HG02884 (cell line): ENCODE results near the gene BLZF1.
"Not testable (repeated sequence)": the region's sequence is repeated elsewhere in the genome, so short reads cannot be mapped to it uniquely, and the experiment has no call there.

ENCODE experiments used
- ATAC-seq: cut with Tn5 transposase; IDR thresholded peaks from one replicate; pipeline ENCODE4 v1.9.1; 2021; ENCODE audit warnings: mild to moderate bottlenecking, moderate library complexity; ENCODE audit not compliant: unreplicated experiment

Gene BLZF1

DNA sequence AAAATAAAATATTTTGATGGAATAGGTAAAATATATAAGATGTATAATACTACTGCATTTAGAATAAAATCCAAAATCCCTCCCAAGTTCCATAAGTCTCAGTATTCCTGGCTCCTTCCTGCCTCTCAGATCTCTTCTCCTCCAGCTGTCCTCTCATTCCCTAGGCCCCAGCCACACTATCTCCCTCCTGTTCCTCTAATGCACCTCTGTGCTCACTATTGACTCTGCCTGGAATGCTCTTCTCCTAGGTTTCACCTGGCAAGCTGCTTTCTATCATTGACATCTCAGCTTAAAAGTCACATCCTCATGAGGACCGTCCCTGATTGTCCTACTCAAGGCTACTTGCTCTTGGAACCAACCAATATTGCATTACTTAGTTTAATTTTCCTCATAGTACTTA, 7.6 kb upstream of the BLZF1 start:
- ATAC-seq, result no peak

DNA sequence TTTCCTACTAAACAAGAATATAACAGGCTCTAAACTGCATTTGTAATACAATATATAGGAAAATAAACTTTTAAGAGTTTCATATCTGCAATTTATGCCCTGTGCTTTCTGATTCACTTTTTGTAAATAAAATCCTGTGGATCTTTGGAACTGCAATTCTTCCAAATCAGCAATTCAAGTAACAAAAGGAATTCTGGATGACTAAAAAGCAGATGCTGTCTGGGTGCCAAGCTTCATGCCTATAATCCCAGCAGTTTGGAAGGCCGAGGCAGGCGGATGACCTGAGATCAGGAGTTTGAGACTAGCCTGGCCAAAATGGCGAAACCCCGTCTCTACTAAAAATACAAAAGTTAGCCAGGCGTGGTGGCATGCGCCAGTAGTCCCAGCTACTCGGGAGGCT, 6.7 kb upstream of the BLZF1 start:
- no peak for ATAC-seq

DNA sequence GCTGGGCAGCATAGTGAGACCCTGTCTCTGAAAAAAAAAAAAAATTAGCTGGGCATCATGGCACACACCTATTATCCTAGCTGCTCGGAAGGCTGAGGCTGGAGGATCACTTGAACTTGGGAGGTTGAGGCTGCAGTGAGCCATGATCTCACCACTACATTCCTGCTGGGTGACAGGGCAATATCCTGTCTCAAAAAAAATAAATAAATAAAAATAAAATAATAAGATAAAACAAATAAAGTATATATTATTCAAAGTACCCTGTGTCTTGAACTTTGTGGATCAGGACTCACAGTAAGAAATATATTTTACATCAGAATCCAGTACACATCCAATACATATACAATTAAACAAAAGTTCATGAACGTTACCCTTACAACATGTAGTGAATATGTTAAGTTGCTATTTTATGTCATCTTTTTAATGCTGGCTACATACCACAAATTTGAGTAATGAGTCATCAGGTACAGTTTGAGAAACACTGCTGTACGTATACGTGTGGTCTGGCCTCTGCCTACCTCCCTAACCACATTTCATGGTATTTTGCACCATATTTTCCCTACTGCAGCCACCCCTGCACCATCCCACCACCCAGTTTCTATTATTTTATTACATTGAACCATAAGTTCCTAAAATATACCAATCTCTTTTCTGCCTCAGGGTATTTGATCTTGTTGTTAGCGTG, 4.8 kb upstream of the BLZF1 start:
- peak; percentile 41 for ATAC-seq

DNA sequence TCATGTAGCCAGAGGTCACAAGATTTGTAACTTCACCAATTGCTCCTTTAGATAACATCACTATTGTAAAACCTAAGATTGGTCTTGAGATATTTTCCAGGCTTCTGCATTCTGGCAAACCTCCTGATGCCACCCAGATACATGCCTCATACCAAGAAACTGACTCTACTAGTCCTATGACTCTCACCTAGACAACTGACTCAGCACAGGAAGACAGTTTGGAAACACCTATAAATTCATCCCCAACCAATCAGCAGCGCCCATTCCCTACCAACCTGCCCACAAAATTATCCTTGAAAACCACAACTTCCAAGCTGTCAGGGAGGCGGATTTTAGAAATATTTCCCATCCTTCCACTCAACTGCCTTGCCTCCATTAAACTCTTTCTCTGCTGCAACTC, 3.0 kb upstream of the BLZF1 start:
- no peak for ATAC-seq

DNA sequence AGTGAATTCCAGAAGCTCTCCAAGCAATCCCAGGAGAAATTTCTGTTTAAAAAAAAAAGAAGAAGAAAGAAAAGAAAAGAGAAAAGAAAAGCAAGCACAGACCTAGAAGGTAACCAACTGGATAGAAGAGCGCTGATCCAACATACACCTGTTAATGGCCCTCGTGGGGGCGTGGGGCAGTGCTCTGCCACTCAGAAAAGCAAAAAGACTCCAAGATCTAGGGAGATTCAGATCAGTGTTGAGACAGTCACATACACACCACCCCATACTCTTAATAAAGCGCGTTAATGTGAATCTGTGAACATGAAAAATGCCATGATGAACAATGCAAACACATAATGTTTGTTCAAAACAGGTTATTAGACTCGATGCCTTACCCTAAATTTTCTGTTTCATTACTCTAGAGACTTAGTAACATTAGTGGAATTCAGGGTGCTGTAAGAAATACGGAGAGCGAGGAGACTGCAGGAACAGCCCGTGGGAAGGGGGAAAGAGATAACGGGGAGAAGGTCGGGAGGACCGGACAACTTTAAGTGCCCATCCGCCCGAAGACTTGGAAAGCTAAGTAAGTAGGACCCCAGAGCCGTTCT, 804 bp upstream of the BLZF1 start:
- ATAC-seq, result no peak

DNA sequence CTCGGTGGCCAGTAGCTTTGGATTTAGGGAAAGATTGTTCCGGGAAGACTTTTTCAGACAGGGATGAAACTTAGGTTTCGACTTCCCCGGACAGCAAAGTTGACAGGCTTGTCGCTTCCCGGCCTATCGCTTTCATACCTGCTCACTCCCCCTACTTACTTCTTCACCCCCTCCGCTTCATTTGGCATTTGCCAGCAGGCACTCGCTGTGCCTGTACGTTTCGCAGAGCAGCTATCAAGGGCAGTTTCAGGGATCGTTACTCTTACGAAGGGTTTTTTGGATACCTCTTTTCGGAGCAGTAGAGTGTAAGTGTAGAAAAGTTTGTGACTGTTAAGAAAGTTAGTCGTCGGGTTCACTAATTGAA, 393 bp downstream of the BLZF1 start:
- no peak for ATAC-seq

DNA sequence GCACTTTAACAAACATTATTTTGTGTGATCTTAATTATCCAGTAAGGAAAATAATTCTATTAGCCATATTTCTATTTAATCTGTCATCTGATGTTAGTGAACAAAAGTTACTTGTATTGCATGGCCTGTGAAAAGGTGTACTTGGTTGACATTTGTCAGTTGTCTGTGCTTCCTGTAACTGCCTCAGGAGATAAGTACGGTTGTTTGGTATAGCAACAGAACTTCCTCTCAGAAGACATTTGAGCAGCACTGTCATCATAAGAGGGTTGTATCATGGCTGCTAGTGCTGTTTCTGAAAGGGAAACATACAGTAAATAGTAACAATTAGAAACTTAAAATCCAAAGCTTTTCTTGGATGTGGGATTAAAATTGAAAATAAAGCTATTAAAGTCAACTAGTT, 3.4 kb downstream of the BLZF1 start:
- no peak for ATAC-seq

DNA sequence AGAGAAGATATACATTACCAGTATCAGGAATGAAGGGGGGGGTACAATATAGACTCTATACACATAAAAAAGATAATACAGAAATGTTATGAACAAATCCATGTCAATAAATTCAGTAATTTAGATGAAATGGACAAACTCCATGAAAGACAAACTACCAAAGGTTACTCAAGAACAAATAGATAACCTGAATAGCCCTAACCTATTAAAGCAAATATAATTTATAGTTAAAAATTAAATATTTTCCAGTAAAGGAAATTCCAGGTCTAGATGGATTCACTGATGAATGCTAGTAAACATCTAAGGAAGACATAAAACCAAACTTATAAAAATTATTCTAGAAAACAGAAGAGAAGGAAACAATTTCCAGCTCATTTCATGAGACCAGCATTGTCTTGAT, 13.2 kb downstream of the BLZF1 start:
- no peak for ATAC-seq

DNA sequence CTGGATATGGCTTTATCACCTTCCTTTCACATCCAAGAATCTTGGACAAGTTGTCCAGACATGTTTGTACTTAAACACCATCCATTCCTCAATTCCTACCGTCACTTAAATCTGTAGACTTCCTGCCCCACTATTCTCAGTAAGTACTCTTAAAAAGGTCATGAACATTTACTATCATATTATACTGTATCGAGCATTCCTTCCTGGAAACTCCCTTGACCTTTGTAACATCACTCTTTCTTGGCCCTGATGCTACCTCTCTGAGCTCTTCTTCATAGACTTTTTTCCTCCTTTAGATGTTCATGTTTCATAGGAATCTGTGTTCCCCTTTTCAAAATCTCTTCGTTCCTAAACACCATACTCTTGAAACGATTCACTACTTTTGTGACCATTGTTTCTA, 15.5 kb downstream of the BLZF1 start:
- no peak for ATAC-seq

DNA sequence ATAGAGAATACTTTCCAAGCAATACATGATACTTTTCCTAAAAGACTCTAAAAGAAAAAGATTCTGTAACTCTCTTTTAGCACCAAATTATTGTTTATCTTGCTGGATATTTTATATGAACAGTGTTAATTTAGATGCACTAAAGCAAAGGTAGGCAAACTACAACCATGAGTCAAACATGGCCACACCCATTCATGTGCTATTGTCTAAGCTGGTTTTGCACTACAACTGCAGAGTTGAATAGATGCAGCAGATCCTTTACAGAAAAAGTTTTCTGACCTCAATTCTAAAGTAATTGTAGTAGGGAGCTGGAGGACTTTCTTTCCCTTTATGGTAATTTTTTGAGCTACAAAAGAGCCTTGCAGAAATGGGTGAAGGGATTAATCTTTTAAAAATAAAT, 19.4 kb downstream of the BLZF1 start:
- no peak for ATAC-seq

DNA sequence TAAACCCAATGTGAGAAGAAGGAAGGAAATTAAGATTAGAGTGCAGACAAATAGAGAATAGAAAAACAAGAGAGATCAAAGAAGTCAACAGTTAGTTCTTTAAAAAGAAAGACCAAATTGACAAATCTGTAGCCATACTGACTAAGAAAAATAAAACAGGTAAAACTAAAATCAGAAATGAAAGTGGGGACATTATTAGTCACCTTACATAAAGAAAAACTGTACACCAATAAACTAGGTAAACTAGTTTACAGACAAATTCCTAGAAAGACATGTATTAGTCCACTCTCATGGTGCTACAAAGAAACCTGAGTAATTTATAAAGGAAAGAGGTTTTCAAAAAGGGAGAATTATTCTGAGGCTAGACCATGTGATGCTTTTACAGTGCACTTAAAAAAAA, 22.3 kb downstream of the BLZF1 start:
- ATAC-seq, result peak; percentile 91

DNA sequence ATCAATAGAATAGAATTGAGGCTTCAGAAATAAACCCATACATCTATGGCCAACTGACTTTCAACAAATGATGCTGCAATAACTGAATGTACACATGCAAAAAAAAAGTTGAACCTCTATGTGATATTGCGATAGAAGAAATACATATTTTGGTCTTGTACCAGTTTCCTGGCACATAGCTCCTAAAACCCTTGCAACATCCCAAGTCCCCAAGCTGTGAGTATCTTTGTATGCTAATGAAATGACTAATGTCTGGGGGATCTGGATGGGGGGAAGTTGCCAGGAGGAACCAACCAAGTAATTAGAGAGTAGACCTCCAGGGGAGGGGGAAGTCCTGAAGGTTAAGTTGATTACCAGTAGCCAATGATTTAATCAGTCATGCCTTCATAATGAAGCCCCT, 24.4 kb downstream of the BLZF1 start:
- no peak for ATAC-seq

DNA sequence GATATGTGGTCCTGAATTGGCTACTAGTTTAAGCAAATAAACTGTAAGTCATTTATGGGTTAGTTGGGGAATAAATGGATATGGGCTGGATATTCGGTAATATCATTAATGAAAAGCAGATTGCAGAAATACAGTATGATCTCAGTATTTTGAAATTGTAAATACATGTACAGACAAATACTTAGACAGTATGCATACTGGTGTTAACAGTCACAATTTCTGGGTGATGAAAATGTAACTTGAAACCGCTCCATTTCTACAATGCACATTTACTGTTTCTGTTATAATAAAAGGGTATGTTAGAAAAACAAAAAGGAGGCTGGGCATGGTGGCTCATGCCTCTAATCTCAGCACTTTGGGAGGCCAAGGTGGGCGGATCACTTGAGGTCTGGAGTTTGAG, 28.0 kb downstream of the BLZF1 start:
- ATAC-seq, result no peak

DNA sequence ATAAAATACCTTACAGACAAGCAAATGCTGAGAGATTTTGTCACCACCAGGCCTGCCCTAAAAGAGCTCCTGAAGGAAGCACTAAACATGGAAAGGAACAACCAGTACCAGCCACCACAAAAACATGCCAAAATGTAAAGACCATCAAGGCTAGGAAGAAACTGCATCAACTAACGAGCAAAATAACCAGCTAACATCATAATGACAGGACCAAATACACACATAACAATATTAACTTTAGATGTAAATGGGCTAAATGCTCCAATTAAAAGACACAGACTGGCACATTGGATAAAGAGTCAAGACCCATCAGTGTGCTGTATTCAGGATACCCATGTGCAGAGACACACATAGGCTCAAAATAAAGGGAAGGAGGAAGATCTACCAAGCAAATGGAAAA, 34.6 kb downstream of the BLZF1 start:
- not testable (repeated sequence) for ATAC-seq

DNA sequence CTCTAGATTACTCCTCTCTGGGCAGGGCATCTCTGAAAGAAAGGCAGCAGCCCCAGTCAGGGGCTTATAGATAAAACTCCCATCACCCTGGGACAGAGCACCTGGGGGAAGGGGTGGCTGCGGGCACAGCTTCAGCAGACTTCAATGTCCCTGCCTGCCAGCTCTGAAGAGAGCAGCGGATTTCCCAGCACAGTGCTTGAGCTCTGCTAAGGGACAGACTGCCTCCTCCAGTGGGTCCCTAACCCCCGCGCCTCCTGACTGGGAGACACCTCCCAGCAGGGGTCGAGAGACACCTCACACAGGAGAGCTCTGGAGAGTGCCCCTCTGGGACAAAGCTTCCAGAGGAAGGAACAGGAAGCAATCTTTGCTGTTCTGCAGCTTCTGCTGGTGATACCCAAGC, 40.3 kb downstream of the BLZF1 start:
- not testable (repeated sequence) for ATAC-seq

DNA sequence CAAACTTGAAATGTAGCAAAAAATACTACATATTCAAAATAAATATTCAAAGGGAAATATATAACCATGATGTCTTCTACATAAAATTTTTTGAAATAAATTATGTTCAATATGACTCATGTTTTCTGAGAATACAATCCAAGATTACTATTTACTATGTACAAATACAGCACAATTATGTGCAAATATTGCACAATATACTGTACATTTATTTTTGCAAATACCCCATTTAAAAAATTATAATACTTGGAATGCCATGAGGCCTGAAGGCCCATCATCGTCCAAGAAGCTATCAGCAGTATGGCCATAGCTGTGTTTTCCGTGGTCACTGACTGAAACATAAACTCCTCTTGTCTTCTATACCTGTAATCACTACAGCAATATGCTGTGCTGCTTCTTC, 47.0 kb downstream of the BLZF1 start:
- ATAC-seq, result no peak

DNA sequence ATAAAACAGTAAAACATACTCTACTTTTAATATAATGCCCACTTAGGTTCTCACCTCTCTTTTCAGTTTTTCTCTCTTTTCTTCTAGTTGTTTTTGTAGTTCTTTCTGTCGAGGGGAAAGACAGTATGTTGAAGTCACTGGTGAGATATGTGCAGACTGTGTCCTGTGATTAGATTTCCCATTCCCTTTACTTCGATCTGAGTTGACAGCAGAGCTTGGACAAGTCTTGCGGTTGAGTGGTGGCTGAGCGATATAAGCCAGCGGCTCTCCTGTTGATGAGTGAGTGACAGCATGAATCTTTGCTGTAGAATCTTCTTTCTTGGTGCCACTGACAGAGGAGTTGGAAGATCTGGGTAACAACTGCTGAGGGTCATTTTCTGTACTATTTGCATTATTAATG, 53.3 kb downstream of the BLZF1 start:
- no peak for ATAC-seq

DNA sequence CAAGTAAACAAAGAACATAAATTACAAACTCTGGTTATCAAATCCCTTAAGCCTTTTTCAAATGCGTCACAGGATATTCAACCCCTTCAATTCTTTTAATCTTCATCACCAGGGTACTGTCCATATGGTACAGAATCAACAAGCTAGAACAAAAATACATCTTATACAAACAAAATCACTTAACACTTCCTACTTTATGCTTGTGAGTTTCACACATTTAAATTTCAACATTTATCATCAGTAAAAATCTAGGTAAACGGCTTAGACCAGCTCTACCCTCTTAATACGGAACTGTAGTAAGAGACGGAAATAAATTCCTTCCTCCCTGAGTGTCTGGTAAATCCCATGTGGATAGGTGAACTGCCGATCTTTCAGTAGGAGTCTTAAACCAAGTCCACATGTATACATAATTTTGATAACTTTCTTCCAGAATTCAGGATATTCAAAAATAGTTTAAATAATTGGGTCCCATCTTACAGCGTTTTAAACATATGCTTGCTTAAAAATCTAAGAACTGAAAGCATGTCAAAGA, 58.2 kb downstream of the BLZF1 start:
- ATAC-seq, result no peak

DNA sequence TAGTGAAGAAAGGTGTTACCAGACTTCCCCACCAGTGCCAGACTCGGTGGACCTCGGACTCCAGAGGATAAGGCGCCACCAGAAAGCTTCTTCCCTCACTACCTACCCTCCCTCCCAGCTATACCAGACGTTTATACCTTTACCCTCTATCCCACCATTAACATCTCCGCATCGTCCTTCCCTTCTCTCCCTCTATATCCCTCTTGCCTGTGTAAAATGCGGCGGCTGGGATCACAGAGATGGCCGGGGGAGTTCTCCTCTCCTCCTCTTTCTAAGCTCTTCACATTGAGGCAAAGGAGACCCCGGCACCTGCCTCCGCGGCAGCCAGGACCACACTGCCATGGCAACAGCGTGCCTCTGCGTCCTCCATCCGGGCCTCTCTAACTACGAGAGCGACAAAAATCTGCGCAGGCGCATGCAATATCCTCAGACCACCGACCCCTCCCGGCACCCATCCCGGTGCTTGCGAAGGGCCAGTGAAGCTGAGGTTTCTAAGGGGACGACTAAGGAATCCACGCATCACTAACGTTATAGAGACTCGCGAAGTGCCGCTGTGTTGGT, 59.2 kb downstream of the BLZF1 start, which contains the start of gene CCDC181:
CCDC181 (minus strand) TSS at position 394 of the 561 bp plus-strand sequence. CDS start 2,547 bp downstream, outside the sequence.
- peak; percentile 98 for ATAC-seq
